Lower lobe of right lung (tissue), 2 donors: ENCODE data around the gene PALD1. TPM values are rescaled to one million over a fixed set of nuclear protein-coding genes. Genes with fewer than 3 reads are reported as not detected.

Experiments used
- ATAC-seq, 2 donors: fragments of 200-7000 bp; cut with Tn5 transposase; one replicate each; pipeline ENCODE4 v1.9.1; 2020 to 2022; ENCODE audit warnings: mild to moderate bottlenecking in 2 of 2, moderate library complexity in 2 of 2
- DNase-seq: peaks from one replicate; pipeline ENCODE4 v3.0.0-alpha.2; 2020
- H3K27ac ChIP-seq: fragments of 200-600 bp; one replicate; pipeline ENCODE4 v1.8.0; 2022
- H3K27me3 ChIP-seq: fragments of 200-600 bp; one replicate; pipeline ENCODE4 v1.8.0; 2022; ENCODE audit warnings: low read depth
- H3K36me3 ChIP-seq: fragments of 200-600 bp; one replicate; pipeline ENCODE4 v1.8.0; 2022; ENCODE audit warnings: mild to moderate bottlenecking
- H3K4me1 ChIP-seq: fragments of 200-600 bp; one replicate; pipeline ENCODE4 v1.8.0; 2022
- H3K4me3 ChIP-seq: fragments of 200-600 bp; one replicate; pipeline ENCODE4 v1.8.0; 2022; ENCODE audit warnings: mild to moderate bottlenecking
- H3K9me3 ChIP-seq: fragments of 200-600 bp; one replicate; pipeline ENCODE4 v1.8.0; 2022
- intact Hi-C: fragments of 100-400 bp; cut with DNase I; formaldehyde crosslinking; loops from one replicate; pipeline ENCODE4 v1.11.0; 2022
- total RNA-seq: library from RNA; stranded (reverse); fragmentation: NEBNext Ultra II Directional; extraction: Animal tissue kit (Norgen Biotek cat#: 25700); gene quantifications from one replicate; pipeline ENCODE4 v1.2.1, GENCODE V29; 2021
- TF ChIP-seq, protein P1 (sequence below): fragments of 200-600 bp; IDR thresholded peaks from one replicate; pipeline ENCODE4 v1.8.0; 2022; ENCODE audit warnings: antibody characterized with exemption, mild to moderate bottlenecking
- donor health status: DM: no; HTN: yes; CAD: no; lungs with severe emphysema.

Gene PALD1
- total RNA-seq, 1 donor from 2014 or later = 16.0 TPM

DNA sequence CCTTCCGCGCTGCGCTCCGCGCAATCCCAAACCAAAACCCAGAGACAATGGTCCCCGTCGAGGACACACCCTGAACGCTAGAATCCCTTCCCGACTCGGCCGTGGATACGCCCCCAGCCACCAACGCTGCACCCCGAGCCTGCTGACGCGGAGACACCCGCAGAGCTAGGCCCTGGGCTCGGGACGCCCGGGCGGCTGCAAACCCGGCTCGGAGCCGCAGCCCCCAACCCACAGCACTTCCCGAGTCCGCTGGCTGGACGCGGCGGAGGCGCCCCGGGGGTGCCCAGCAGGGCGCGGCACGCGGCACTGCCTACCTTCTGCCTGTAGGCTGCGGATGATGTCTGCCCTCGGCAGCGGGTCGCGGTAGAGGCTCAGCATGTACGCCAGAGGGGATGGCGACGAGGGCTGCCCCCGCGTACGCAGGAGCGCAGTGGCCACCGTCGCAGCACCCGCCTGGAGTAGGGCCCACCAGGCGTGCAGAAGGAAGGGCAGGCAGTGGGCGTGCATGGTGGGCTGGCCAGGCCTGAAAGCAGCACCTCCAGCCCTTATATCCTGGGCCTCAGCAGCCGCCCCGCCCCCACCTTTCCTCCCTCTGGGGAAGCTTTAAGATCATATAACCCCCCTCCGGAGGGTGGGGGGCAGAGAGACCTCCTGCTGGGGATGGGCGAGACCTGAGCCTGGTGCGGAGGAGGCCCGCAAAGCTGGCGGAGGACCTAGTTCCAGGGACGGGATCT is 37.2 kb upstream of the PALD1 start, which contains the start of gene NODAL:
TSS of gene NODAL (minus strand) at position 521 of the 734 bp plus-strand sequence. CDS start at position 507, 14 bp downstream.
- Histone ChIP-seq H3K9me3 (no peaks in the 10 kb centered on the region), H3K27ac (no peak within 1 kb of the TSS), H3K4me3 (peak within 1 kb of the TSS; percentile 38), H3K4me1 (peaks cover 18% of the 10 kb centered on the region), H3K27me3 (peaks cover 39% of the 10 kb centered on the region), H3K36me3 (no peaks in the 10 kb centered on the region)
- intact Hi-C loops = no loop called here
- ATAC-seq = peak; percentile 25 to 34
- DNase-seq = no peak
- TF ChIP-seq, protein P1, sequence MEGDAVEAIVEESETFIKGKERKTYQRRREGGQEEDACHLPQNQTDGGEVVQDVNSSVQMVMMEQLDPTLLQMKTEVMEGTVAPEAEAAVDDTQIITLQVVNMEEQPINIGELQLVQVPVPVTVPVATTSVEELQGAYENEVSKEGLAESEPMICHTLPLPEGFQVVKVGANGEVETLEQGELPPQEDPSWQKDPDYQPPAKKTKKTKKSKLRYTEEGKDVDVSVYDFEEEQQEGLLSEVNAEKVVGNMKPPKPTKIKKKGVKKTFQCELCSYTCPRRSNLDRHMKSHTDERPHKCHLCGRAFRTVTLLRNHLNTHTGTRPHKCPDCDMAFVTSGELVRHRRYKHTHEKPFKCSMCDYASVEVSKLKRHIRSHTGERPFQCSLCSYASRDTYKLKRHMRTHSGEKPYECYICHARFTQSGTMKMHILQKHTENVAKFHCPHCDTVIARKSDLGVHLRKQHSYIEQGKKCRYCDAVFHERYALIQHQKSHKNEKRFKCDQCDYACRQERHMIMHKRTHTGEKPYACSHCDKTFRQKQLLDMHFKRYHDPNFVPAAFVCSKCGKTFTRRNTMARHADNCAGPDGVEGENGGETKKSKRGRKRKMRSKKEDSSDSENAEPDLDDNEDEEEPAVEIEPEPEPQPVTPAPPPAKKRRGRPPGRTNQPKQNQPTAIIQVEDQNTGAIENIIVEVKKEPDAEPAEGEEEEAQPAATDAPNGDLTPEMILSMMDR = no peak

DNA sequence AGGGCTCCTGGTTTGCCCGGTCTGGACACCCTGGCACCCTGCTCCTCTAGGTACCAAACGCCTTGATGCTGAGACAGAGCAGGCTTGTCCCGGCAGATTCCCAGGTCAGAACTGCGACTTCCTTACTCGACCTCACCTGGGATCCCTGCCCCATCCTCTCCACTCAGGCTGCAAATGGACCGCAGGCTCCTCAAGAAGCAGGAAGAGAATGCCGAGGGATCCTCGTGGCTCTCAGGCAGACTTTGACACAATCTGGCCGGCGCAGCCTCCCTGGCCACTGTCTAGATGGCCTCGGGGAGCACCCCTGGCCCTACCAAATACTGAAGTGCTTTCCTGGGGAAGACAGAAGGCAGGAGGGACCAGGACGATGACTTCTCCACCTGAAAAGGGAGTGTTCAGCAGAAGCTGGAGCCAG is 36.7 kb upstream of the PALD1 start:
- TF ChIP-seq, protein P1 = no peak
- intact Hi-C loops = no loop called here
- Histone ChIP-seq H3K27me3 (peaks cover 39% of the 10 kb centered on the region), H3K9me3 (no peaks in the 10 kb centered on the region), H3K36me3 (no peaks in the 10 kb centered on the region), H3K4me1 (peaks cover 18% of the 10 kb centered on the region), H3K4me3 (no peak overlapping the region), H3K27ac (no peak overlapping the region)
- DNase-seq (no peak), ATAC-seq (peak; percentile 5 to 31)

DNA sequence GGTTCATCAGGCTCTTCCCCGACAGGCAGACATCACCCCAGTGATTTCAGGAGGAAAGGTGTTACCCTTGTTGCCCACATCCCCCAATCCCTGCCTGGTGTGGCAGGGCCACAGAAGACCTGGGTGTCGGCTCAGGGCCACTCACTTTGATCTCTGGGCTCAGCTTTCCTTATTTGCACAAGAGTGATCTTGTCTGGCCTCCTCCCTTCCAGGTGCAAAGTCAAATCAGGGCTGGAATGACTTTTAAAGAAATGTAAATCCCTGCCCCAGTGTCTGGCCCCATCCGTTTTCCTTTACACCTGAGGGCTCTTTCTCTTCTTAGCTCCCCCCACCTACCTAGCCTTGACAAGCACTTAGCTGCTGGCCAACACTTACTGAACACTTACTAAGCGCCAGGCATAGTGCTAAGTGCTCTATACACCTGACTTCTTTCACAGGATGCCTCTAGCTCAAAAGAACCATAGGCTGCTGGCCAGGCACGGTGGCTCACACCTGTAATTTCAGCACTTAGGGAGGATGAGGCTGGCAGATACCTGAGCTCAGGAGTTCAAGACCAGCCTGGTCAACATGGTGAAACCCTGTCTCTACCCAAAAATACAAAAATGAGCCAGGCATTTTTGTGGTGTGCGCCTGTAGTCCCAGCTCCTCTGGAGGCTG is 36.1 kb upstream of the PALD1 start:
- TF ChIP-seq, protein P1 = no peak
- intact Hi-C loops = no loop called here
- Histone ChIP-seq H3K9me3 (no peaks in the 10 kb centered on the region), H3K36me3 (no peaks in the 10 kb centered on the region), H3K4me3 (no peak overlapping the region), H3K4me1 (peaks cover 18% of the 10 kb centered on the region), H3K27me3 (peaks cover 39% of the 10 kb centered on the region), H3K27ac (no peak overlapping the region)
- no peak for DNase-seq
- ATAC-seq = no peak

DNA sequence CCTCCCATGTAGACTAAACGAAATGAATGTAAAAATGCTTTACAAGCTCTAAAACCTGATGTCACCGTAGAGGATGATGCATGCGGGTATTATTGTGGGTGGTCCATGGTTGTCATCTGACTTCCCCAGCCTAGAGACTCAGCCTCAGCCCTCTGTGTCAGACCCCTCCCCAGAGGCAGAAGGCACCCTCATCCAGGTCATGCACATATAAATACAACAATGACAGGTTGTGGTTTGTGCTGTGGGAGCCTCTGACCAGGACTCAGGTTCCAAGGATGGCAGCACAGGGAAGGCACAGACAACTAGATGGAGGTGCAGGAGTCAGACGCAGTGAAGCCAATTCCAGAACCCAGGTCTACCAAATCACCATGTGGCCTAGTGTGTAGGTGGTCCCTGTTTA is 33.8 kb upstream of the PALD1 start:
- intact Hi-C loops = no loop called here
- H3K9me3 ChIP-seq = no peaks in the 10 kb centered on the region
- DNase-seq = no peak
- no peak overlapping the region for H3K27ac ChIP-seq
- ATAC-seq = no peak
- TF ChIP-seq, protein P1 = no peak
- H3K4me3 ChIP-seq = no peak overlapping the region
- H3K4me1 ChIP-seq = peaks cover 18% of the 10 kb centered on the region
- peaks cover 29% of the 10 kb centered on the region for H3K27me3 ChIP-seq
- H3K36me3 ChIP-seq = no peaks in the 10 kb centered on the region

DNA sequence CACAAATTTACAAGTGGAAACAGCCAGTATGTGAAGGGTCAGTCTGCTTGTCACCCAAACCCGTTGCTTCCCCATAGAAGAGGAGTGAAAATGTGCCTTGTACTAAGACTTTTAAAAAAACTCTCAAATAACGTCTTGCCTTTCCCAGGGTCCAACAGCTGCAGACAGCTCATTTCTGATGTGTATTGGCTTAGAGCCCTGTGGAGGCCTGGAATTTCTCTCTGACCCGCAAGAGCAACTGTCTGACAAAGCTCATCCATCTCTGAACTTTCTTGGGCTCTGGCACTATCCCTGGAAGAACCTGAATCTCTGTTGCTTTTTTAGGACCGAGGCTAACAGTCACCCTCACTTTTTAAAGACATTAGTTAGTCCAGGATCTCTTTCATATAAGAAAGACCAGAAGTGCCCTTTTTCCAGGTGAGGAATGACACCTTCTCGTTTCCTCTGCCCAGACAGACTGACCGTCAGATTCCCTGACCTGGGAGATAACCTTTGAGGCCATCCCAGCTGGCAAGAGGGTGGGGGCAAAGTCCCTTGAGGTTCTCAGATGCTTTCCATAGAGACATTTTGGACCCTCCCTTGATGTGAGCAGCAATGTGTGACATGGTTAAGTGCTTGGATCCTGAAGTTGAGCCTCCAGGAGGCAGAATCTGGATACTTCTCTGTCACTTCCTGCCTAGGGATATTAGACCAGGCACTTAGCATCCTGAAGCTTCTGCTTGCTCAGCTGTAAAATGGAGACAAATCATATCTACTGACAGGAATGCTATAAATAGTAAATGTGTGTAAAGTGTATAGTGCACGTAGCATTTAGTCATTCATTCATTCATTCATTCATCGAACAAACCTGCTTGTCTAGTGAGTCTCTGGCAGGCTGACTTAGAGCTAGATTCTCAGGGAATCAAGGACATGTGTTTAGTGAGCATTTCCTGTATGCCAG is 32.6 kb upstream of the PALD1 start:
- TF ChIP-seq, protein P1 = no peak
- intact Hi-C loops = no loop called here
- Histone ChIP-seq H3K4me1 (peaks cover 9% of the 10 kb centered on the region), H3K36me3 (no peaks in the 10 kb centered on the region), H3K27ac (no peak overlapping the region), H3K27me3 (peaks cover 16% of the 10 kb centered on the region), H3K9me3 (no peaks in the 10 kb centered on the region), H3K4me3 (no peak overlapping the region)
- ATAC-seq (no peak), DNase-seq (no peak)
